ENCODE results near the gene ITGAE.

The ITGAE gene

DNA sequence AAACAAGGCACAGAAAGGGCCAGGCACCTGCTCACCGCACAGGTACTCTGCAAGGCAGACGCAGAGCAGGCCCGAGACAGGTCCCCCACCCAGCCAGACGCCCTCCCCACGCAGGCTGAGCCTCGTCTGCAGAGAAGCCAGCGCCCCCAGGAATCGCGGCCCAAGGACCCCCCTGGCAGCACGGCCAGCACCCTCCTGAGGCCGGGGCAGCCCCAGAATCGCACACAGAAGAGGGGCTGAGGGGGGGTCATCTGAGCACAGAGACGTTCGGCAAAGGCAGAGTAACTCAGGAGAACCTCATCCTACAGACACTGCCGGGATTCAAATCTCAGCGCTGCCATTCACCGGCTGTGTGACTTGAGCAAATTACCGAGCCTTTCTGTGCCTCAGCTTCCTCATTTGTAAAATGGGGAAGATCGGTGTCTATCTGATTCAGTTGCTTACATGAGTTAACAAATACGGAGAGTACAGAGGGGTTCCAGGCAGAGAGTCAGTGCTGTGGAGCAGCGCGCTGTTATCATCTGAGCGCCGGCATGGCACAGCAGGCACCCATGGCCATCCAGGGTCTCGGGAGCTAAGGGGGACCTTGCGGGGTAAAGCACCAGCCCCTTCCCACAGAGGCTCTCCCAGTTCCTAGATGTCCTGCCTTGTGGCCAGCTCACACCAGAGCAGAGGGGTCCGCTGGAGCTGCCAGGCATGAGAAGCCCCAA lies 122.0 kb downstream of the ITGAE start:
- POLR2A ChIA-PET = interaction anchor here (1.0 to 1.6 kb wide), 2 partner anchors 10 to 43 kb away, joined by 3 to 4 read pairs; partner anchors contain the start of genes CTNS, EMC6 and SHPK
- TF ChIP-seq ZNF202 (tag by site-specific recombination; IDR thresholded peaks at IDR 0.05; ENCODE audit: borderline replicate concordance) (no peak), YY1 (tag by site-specific recombination; IDR thresholded peaks at IDR 0.05) (no peak), ZBTB7A (tag by site-specific recombination; IDR thresholded peaks at IDR 0.05; ENCODE audit: low read depth) (no peak), GFI1B (tag by site-specific recombination; IDR thresholded peaks at IDR 0.05) (no peak), ZNF843 (tag by site-specific recombination; IDR thresholded peaks at IDR 0.05) (no peak), ZFP3 (tag by site-specific recombination; IDR thresholded peaks at IDR 0.05; ENCODE audit: low read depth) (no peak), ZNF362 (tag by site-specific recombination; IDR thresholded peaks at IDR 0.05) (no peak)
- TF ChIP-seq, protein P1, sequence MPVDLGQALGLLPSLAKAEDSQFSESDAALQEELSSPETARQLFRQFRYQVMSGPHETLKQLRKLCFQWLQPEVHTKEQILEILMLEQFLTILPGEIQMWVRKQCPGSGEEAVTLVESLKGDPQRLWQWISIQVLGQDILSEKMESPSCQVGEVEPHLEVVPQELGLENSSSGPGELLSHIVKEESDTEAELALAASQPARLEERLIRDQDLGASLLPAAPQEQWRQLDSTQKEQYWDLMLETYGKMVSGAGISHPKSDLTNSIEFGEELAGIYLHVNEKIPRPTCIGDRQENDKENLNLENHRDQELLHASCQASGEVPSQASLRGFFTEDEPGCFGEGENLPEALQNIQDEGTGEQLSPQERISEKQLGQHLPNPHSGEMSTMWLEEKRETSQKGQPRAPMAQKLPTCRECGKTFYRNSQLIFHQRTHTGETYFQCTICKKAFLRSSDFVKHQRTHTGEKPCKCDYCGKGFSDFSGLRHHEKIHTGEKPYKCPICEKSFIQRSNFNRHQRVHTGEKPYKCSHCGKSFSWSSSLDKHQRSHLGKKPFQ (tag by site-specific recombination; IDR thresholded peaks at IDR 0.05) = no peak
- TF ChIP-seq, protein P2, sequence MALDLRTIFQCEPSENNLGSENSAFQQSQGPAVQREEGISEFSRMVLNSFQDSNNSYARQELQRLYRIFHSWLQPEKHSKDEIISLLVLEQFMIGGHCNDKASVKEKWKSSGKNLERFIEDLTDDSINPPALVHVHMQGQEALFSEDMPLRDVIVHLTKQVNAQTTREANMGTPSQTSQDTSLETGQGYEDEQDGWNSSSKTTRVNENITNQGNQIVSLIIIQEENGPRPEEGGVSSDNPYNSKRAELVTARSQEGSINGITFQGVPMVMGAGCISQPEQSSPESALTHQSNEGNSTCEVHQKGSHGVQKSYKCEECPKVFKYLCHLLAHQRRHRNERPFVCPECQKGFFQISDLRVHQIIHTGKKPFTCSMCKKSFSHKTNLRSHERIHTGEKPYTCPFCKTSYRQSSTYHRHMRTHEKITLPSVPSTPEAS (tag by site-specific recombination; IDR thresholded peaks at IDR 0.05) = no peak
- TF ChIP-seq, protein P3, sequence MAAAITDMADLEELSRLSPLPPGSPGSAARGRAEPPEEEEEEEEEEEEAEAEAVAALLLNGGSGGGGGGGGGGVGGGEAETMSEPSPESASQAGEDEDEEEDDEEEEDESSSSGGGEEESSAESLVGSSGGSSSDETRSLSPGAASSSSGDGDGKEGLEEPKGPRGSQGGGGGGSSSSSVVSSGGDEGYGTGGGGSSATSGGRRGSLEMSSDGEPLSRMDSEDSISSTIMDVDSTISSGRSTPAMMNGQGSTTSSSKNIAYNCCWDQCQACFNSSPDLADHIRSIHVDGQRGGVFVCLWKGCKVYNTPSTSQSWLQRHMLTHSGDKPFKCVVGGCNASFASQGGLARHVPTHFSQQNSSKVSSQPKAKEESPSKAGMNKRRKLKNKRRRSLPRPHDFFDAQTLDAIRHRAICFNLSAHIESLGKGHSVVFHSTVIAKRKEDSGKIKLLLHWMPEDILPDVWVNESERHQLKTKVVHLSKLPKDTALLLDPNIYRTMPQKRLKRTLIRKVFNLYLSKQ (tag by site-specific recombination; IDR thresholded peaks at IDR 0.05; ENCODE audit: borderline replicate concordance) = no peak
- H3K27ac ChIP-seq (ENCODE audit: extremely low read depth, low read depth, low read length) = no peak overlapping the region

GRCh38 chr17:3678095-3678820 lies 122.7 kb downstream of the ITGAE start:
- Histone ChIP-seq H3K4me1 (ENCODE audit: control insufficient read depth, insufficient read depth, low read length) (no peaks in the 10 kb centered on the region), H3K4me3 (ENCODE audit: low read depth, low read length) (no peak overlapping the region), H3K36me3 (ENCODE audit: control insufficient read depth in 2 of 2, insufficient read depth in 1 of 2, low read length in 2 of 2) (no peaks in the 10 kb centered on the region), H3K27ac (ENCODE audit: extremely low read depth, low read depth, low read length) (no peak overlapping the region), H3K9me3 (ENCODE audit: control insufficient read depth, insufficient read depth, low read depth, low read length) (no peaks in the 10 kb centered on the region)
- POLR2A ChIA-PET = interaction anchor here (0.5 to 1.6 kb wide), 3 partner anchors 9 to 596 kb away, joined by 3 to 4 read pairs (median 3); partner anchors contain the start of genes CTNS, EMC6 and SHPK
- CTCF ChIA-PET = interaction anchor here (0.6 to 1.7 kb wide), 3 partner anchors 11 to 59 kb away, joined by 4 to 7 read pairs (median 4); no protein-coding TSS in a partner anchor
- TF ChIP-seq ZNF416 (tag by site-specific recombination; IDR thresholded peaks at IDR 0.05) = no peak
- no peak for TF ChIP-seq ZNF843 (tag by site-specific recombination; IDR thresholded peaks at IDR 0.05)
- peak; percentile 24; the same call in 1 of the 2 replicates for TF ChIP-seq ZFHX2 (tag by site-specific recombination; conservative IDR thresholded peaks at IDR 0.05)
- peak; percentile 38; the same call in 1 of the 2 replicates for TF ChIP-seq EGR2 (tag by site-specific recombination; IDR thresholded peaks at IDR 0.05; ENCODE audit: low read depth)
- TF ChIP-seq ZNF580 (tag by site-specific recombination; IDR thresholded peaks at IDR 0.05) = no peak
- no peak for TF ChIP-seq ZNF473 (tag by site-specific recombination; IDR thresholded peaks at IDR 0.05)

More for the DNA sequence above, 122.0 kb downstream of the ITGAE start:
- CTCF ChIA-PET = interaction anchor here (1.0 to 1.7 kb wide), 2 partner anchors 9 to 11 kb away, joined by 3 to 4 read pairs; no protein-coding TSS in a partner anchor
- H3K9me3 ChIP-seq (ENCODE audit: control insufficient read depth, insufficient read depth, low read depth, low read length) = no peaks in the 10 kb centered on the region
- H3K4me1 ChIP-seq (ENCODE audit: control insufficient read depth, insufficient read depth, low read length) = no peaks in the 10 kb centered on the region
- no peak overlapping the region for H3K4me3 ChIP-seq (ENCODE audit: low read depth, low read length)
- H3K36me3 ChIP-seq (ENCODE audit: control insufficient read depth in 2 of 2, insufficient read depth in 1 of 2, low read length in 2 of 2) = no peaks in the 10 kb centered on the region

Data from HEK293 (cell line).